ENCODE data around the gene CXCL8. TPM values are rescaled to one million over a fixed set of nuclear protein-coding genes. Genes with fewer than 3 reads are reported as not detected.

The CXCL8 gene
- total and polyA plus RNA-seq, 9 donors = 0.48 to 48.3 (median 2.6) TPM

DNA sequence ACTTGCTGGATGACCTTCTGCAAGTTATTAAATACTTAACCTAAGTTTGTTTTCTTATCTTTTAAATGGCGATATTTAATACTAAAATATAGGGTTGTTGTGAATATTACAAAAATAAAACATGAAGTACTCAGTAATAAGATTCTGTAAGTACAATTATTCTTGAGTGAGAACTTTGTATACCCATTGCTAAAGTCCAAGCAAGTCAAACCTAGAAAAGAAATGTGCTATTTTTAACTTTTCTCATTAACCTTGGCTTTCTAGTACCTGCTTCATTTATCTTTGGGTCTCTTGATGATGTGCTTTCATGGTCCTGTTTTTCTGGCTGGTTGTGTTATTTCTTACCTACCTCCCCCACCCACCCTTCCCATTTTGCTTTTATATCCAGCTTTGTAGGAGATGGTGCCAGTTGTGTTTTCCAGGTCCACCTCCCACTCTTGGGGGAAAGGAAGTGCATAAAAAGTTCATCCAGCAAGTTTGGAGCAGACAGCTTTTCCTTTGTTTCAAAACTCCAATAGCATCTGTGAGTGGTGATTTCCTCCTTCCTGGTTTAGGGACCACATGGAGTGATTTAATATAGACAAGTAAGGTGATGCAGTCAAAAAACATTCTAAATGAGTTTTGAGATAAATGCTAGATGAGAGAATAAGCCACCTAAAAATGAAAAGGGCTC lies 7.5 kb upstream of the CXCL8 start:
- DNase-seq = no peak
- H3K9me3 ChIP-seq = no peaks in the 10 kb centered on the region
- H3K27me3 ChIP-seq = no peaks in the 10 kb centered on the region
- H3K36me3 ChIP-seq = no peaks in the 10 kb centered on the region
- intact Hi-C loops (cut with DNase I) = no loop called here
- H3K4me3 ChIP-seq = no peak overlapping the region
- H3K4me1 ChIP-seq (ENCODE audit: insufficient read depth) = no peaks in the 10 kb centered on the region
- WGBS, 3 donors = 10 to 38% (median 22%) methylated on average over 1 of the region's 1 CpG
- no peak for TF ChIP-seq EP300 (IDR thresholded peaks at IDR 0.05)
- no peak for TF ChIP-seq POLR2A (IDR thresholded peaks at IDR 0.05)
- TF ChIP-seq, protein P1, sequence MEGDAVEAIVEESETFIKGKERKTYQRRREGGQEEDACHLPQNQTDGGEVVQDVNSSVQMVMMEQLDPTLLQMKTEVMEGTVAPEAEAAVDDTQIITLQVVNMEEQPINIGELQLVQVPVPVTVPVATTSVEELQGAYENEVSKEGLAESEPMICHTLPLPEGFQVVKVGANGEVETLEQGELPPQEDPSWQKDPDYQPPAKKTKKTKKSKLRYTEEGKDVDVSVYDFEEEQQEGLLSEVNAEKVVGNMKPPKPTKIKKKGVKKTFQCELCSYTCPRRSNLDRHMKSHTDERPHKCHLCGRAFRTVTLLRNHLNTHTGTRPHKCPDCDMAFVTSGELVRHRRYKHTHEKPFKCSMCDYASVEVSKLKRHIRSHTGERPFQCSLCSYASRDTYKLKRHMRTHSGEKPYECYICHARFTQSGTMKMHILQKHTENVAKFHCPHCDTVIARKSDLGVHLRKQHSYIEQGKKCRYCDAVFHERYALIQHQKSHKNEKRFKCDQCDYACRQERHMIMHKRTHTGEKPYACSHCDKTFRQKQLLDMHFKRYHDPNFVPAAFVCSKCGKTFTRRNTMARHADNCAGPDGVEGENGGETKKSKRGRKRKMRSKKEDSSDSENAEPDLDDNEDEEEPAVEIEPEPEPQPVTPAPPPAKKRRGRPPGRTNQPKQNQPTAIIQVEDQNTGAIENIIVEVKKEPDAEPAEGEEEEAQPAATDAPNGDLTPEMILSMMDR (IDR thresholded peaks at IDR 0.05) = no peak
- no peak overlapping the region for H3K27ac ChIP-seq

DNA sequence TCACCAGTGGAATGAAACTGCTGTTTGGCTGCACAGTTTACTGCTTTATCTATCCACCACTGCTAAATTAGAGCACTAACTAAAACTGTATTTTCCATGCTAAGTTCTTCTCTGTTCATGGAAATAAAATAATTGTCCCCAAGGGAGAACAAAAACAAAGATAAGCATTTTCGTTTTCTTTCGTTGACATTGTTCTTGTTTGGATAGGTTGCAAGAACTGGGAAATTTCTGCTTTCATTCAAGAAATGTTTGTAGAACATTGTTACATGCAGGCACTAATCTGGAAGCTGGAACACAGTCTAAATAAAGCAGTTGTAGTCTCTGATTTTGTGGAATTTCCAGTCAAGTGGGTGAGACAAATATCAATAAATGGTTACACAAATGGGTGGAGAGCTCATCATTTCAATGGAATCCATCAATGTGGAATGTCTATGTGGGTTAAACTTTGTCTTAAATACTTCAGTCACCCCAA lies 5.8 kb upstream of the CXCL8 start:
- Histone ChIP-seq H3K27ac (no peak overlapping the region), H3K4me1 (ENCODE audit: insufficient read depth) (no peaks in the 10 kb centered on the region), H3K36me3 (no peaks in the 10 kb centered on the region), H3K4me3 (no peak overlapping the region), H3K9me3 (no peaks in the 10 kb centered on the region), H3K27me3 (no peaks in the 10 kb centered on the region)
- DNase-seq = no peak
- TF ChIP-seq, protein P1 (IDR thresholded peaks at IDR 0.05) = no peak
- TF ChIP-seq POLR2A (IDR thresholded peaks at IDR 0.05) = no peak
- no peak for TF ChIP-seq EP300 (IDR thresholded peaks at IDR 0.05)
- intact Hi-C loops (cut with DNase I) = no loop called here
- WGBS, 3 donors = 1 to 5% (median 2%) methylated on average over 2 of the region's 2 CpGs

GRCh38 chr4:73735231-73735630 lies 5.1 kb upstream of the CXCL8 start:
- Histone ChIP-seq H3K4me1 (ENCODE audit: insufficient read depth) (no peaks in the 10 kb centered on the region), H3K36me3 (no peaks in the 10 kb centered on the region), H3K4me3 (no peak overlapping the region), H3K27me3 (no peaks in the 10 kb centered on the region), H3K9me3 (no peaks in the 10 kb centered on the region), H3K27ac (no peak overlapping the region)
- TF ChIP-seq EP300 (IDR thresholded peaks at IDR 0.05) (no peak), POLR2A (IDR thresholded peaks at IDR 0.05) (no peak)
- TF ChIP-seq, protein P1 (IDR thresholded peaks at IDR 0.05) = no peak
- DNase-seq = no peak
- intact Hi-C loops (cut with DNase I) = no loop called here
- WGBS, 3 donors = 45 to 71% (median 50%) methylated on average over 3 of the region's 3 CpGs

- intact Hi-C loops (cut with DNase I) = no loop called here
- no peaks in the 10 kb centered on the region for H3K36me3 ChIP-seq
- H3K27me3 ChIP-seq = no peaks in the 10 kb centered on the region
- no peak overlapping the region for H3K27ac ChIP-seq
- no peak overlapping the region for H3K4me3 ChIP-seq
- no peaks in the 10 kb centered on the region for H3K9me3 ChIP-seq
- no peaks in the 10 kb centered on the region for H3K4me1 ChIP-seq (ENCODE audit: insufficient read depth)
- TF ChIP-seq POLR2A (IDR thresholded peaks at IDR 0.05) (no peak), EP300 (IDR thresholded peaks at IDR 0.05) (no peak)
- TF ChIP-seq, protein P1 (IDR thresholded peaks at IDR 0.05) = no peak
- WGBS, 3 donors = 52 to 67% (median 53%) methylated on average over 2 of the region's 2 CpGs
- DNase-seq = no peak
Observed at GRCh38 chr4:73741031-73741749, 821 bp downstream of the CXCL8 start.
